ENCODE measurements around the gene SLC1A5.
"Not testable (repeated sequence)": the region's sequence is repeated elsewhere in the genome, so short reads cannot be mapped to it uniquely, and the experiment has no call there.

The SLC1A5 gene

DNA sequence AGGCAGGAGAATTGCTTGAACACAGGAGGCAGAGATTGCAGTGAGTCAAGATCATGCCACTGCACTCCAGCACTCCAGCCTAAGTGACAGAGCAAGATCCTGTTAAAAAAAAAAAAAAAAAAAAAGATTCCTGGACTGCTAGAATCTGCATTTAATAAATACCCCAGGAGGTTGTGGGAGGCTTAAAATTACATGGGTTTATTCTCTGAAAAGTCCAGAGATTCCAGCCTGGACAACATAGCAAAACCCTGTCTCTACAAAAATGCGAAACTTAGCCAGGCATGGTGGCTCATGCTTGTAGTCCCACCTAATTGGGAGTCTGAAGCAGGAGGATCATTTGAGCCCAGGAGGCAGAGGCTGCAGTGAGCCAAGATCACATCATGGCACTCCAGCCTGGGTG, 9.5 kb upstream of the SLC1A5 start:
- DNase-seq: no peak

DNA sequence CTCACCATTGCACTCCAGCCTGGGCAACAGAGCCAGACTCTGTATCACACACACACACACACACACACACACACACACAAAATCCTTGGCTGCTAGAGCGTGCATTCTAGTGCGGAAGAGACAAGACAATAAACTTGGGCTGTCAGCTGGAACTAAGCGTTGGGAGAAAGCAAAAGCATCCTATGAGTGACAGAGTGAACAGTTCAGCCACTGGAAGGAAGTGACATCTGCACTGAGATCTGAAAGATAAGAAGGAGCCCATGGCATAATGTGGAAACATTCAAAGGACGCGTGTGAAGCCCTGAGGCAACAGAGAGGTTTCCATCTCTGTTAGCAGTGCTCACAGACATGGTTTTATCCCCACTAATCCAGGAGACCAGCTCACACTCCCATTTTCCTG, 3.5 kb upstream of the SLC1A5 start:
- DNase-seq: no peak

DNA sequence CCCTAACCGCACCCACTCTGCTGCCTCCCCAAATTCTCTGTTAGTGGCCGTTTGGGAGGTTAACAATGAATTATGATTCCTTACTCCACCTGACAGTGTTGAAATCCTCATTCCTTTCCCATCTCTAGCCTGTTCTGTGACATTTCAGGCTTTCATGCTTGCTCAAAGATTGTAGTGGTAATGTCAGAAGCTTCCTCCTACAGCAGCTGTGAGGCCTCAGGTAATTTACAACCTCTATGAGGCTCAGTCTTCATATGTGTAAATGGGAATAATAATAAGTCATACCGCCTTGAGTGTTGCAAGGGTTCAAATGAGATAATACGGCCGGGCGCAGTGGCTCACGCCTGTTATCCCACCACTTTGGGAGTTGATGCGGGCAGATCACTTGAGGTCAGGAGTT, 977 bp upstream of the SLC1A5 start:
- DNase-seq: no peak

DNA sequence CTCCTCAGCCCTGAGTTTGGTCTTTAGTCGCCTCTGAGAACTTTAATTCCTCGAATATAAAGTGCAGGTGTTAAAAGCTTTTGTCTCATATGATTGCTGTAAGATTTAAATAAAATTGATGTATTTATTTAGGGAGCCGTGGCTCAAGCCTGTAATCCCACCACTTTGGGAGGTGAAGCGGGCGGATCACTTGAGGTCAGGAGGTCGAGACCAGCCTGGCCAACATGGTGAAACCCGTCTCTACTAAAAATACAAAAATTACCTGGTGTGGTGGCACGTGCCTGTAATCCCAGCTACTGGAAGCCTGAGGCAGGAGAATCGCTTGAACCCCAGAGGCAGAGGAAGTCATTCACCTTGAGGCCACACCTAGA, 559 bp upstream of the SLC1A5 start:
- no peak for DNase-seq

DNA sequence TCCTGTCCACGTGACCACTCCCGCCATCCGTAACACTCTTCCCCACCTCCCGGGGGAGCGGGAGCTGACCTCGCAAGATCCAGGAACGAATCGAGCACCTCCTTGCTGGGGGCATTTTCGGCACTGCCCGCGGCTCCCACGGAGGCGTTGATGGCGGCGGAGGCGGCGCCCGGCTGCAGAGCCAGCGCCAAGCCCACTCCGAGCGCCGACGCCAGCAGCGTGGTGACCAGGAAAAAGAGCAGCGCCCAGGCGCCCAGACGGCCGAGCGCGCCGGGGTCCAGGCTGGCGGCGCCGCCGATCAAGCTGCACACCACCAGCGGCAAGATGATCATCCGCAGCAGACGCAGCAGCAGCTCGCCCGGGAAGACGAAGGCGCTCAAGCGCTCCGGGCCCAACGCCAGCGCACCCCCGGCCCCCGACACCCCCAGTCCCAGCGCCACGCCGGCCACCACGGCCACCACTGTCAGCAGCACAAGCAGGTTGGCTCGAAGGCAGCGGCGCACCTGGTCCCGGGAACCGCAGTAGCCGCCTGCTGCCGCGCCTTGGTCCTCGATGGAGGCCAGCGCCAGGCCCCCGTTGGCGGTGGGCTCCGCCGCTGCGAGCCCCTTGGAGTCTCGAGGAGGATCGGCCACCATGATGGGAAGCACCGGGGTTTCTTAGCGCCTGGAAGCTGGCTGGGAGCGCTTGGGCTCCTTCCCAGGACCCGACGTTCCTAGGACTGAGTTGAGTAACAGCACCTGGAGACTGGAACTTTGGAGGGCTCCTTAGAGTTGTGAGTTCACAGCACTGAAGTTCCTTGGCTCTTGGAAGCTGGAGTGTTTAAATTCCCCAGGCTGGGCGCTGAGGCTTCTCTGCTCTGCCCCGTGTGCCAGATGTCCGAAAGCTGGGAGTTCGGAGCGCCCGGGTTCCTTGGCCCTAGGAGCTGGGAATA, 798 bp downstream of the SLC1A5 start:
- DNase-seq: peak; percentile 80

DNA sequence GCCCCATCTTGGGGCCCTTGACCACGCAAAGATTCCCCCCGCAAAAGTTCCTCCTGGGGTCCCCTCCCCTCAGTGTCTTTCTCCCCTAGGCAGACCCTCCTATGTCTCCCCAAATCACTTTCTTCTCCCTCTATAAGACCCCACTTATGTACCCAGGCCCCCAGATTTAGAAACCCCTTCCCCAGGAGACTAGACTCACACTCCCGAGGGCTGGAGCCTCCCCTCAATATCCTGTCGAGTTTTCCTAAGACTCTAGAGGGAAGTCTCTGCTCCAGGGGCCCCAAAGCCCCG, 1.4 kb downstream of the SLC1A5 start:
- no peak for DNase-seq

DNA sequence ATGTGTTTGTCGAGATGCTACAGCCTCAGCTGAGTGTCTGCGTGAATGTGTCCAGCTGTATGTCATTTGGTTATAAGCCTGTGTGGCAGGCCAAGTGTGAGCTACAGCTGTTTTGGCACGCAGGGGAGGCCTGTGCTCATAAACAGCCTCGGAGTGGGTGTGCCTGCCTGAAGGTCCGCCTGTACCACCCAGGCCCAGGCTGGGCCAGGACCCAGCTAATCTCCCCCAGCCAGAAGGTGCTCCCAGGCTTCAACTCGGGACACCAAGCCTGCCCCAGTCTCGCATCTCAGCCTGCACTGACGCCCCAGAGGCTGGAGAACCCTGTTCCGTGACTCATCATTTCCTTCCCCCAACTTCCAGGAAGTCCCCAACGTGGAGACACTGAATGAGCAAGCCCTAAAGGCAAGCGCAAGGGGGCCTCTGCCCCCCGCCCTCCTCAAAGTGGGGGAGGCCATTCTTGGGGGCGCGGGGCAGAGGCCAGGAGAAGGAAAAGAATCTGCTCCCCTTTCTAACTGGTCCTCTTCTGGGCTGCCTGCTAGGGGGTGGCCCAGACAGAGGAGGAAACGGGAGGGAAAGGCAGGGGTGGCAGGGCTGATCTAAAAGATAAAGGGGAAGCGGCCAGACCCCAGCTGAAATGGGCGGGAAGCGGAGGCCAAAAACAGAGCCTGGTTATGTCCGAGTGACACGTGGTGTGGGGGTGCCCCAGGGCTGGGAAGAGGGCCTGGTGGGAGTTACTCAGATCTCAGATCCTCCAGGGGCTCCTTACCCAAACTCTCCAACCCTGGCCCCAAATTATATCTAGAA, 2.0 kb downstream of the SLC1A5 start:
- peak; percentile 92 for DNase-seq

DNA sequence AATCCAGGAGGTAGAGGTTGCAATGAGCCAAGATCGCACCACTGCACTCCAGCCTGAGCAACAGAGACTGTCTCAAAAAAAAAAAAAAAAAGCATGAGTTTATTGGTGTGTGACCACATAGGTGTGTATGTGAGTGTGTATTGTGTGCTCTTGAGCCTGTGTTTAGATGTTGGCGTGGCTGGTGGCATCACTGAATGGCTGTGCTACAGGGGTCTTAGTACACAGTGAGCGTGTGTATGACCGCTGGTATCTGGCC, 2.5 kb downstream of the SLC1A5 start:
- DNase-seq: no peak

DNA sequence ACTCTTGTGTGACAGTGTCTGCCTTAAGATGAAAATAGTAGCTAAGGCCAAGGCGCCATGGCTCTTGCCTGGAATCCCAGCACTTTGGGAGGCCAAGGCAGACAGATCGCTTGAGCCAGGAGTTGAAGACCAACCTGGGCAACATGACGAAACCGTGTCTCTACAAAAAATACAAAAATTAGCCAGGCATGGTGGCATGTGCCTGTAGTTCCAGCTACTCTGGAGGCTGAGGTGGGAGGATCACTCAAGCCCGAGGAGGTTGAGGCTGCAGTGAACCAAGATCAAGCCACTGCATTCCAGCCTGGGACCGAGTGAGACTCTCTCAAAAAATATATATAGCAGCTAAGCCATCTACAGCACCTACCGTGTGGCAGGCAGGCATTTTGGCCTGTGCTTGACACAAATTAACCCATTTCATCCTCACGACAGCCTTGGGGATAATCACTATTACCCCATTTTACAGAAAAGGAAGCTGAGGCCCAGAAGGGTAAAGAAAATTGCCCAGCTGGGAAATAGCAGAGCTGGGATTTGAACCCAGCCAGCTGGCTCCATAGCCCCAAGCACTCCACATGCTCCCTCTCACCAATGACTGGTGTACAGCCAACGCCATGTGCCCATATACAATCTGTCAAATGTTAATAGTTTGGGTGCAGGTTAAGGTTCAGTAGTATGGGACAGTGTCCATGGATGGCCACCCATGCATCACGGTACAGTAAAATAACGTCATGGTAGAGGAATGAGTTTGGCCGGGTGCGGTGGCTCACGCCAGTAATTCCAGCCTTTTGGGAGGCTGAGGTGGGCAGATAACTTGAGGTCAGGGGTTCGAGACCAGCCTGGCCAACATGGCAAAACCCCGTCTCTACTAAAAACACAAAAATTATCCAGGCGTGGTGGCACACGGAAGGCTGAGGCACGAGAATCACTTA, 3.1 kb downstream of the SLC1A5 start:
- DNase-seq: no peak

DNA sequence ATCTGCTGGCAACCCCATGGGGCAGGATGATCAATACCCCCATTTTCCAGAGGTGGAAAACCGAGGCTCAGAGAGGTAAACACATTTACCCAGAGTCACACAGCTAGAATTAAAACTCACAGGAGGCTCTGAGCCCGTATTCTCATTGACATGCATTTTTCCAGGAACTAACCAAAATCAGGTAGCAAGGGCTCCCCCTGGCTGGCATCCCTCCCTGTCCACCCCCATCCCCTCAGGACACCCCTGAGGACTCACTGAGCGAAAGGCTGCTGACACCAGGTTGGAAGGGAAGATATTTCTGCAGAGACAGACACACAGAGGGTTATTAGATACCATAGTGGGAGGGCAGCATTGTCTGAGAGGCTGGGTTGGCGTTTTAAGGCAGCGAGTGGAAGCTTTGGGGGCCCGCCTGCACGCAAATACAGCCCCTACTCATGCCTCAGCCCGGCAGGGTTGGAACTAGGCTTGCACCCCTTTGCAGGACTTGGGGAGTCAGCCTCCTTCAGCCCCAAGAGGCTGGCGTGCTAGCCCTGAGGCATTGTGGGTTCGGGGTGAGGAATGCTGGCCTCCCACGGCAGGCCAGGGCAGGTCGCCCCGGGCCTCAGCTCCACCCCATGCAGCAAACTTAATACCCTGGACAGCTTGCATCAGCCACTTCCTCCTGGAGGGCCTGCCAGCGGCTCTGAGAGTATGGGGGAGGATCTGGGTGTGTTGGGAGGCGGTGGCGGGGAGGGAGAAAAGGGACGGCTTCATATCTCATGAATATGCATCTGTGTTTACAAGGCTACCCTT, 3.9 kb downstream of the SLC1A5 start:
- peak; percentile 86 for DNase-seq

DNA sequence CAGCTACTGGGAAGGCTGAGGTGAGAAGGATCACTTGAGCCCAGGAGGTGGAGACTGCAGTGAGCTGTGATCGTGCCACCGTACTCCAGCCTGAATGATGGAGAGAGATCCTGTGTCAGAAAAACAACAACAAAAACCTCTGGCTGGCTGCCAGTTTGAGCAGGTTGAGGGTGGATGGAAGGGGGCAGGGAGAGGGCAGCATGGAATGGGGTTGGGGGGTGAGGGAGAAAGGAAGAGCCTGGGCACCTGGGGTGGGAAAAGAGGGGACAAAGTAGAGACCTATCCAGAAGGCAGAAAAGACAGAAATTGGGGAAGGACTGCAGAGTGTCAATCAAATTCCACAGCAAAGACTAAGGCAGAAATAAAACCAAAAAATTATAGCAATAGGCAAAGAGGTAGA, 4.7 kb downstream of the SLC1A5 start:
- no peak for DNase-seq

DNA sequence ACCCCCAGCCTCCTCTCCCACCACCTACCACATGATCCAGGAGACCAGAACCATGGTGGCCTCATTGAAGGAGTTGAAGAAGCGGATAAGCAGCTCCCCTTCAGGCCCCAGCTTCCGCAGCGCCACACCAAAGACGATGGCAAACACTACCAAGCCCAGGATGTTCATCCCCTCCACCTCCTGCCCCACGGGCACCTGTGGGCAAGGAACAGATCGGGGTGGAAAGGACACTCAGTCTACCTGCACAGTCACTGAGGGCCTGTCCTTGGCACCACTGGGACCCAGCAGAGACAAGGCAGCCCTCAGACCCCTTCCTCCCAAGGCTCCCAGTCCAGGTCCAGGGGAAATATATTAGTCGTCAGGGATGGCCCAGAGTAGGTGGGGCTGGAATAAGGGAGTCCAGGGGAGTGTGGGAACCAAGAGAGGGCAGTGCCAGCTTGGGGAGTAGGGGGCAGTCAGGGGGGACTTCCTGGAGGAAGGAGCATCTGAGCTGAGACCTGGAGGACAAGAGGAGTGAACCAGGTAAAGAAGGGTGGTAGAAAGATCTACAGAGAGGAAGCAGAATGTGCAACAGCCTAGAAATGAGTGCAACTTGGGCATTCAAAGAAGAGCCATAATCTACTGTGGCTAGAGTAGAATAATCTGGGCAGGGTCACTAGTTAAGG, 5.9 kb downstream of the SLC1A5 start:
- DNase-seq: no peak

DNA sequence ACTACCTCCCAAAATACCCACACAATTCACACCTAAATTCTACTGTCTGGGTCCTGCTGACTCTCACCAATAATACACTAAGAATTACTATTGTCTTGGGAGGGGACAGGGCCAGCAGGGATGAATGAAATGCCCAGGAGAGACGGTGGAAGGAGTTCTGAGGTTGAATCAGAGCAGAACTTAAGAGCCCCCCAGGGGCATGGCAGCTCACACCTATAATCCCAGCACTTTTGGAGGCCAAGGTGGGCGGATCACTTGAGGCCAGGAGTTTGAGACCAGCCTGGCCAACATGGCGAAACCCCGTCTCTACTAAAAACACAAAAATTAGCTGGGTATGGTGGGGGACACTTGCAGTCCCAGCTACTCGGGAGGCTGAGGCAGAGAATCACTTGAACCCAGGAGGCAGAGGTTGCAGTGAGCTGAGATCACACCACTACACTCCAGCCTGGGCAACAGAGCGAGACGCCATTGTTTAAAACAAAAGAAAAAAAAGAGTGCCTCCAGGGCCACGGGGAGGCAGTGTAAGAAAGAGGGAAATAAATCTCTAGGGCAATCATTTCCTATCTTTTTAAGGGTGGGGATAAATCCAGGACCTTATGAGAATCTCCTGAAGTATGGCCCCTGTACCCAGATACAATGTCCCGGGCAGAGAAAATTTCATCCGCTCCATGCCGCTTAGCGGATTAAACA, 10.3 kb downstream of the SLC1A5 start:
- not testable (repeated sequence) for DNase-seq

DNA sequence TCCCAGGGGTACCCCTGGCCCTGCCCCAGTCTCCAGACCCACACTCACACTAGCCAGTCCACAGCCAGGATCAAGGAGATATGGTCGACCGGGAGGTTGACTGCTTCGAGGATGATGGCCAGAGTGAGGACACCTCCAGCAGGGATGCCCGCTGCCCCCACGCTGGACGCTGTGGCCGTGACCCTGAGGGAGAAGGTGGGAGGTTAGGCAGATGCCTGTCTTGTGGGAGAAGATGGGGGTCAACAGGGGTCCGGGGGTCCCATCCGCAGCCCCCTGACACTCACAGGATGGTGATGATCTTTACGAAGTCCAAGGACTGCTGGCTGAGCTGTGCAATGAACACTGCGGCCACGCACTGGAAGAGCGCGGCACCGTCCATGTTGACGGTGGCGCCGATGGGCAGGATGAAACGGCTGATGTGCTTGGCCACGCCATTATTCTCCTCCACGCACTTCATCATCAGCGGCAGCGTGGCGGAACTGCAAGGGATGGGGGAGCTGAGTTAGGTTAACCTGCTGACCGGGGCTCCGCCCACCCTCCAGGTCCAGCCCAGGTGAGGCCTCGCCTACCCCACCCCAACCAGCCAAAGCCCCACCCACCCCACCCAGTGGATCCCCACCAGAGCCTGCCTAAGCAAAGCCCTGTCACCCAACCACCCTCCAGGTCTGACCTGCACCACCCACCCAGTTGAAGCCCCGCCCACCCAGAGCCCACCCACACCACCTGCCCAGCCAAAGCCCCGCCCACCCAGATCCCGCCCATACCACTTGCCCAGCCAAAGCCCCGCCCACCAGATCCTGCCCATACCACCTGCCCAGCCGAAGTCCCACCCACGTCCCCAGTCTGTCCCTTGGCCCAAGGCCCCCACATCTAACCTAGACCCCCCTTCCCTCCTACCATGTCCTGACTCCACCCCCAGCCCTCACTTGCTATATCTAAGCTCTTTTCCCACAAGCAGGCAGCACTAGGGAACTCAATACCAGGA, 11.2 kb downstream of the SLC1A5 start:
- no peak for DNase-seq

DNA sequence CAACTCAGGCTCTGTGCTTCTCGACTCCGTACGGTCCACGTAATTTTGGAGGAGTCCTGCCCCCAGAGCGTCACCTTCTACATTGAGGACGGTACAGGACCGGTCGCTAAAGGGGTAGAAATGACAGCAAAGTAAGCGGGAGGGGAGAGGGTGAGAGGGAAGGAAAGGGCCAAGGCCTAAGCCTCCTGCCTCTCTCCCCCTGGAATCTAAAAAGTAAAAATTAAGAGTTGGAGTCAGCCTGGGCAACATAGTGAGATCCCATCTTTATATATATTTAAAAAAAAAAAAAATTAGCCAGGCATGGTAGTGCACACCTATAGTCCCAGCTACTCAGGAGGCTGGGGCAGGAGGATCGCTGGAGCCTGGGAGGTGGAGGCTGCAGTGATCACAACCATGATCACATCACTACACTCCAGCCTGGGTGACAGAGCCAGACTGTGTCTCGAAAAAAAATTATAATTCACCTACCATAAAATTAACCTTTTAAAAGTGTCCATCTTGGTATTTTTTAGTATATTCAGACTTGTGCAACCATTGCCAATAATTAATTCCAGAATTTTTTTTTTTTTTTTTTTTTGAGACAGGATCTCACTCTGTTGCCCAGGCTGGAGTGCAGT, 12.6 kb downstream of the SLC1A5 start:
- no peak for DNase-seq

DNA sequence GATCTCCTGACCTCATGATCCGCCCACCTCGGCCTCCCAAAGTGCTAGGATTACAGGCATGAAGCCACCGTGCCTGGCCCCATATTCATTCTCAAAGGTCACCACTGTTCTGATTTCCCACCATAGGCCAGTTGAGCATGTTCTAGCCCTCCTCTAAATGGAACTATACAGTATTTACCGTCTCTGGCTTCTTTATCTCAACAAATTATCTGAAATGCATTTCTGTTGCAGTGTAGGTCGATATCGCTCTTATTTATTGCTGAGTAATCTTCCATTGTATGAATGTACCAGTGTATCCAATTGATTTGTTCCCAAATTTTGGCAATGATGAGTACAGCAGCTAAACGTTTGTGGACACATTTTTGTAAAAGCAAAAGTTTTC, 15.4 kb downstream of the SLC1A5 start:
- no peak for DNase-seq

DNA sequence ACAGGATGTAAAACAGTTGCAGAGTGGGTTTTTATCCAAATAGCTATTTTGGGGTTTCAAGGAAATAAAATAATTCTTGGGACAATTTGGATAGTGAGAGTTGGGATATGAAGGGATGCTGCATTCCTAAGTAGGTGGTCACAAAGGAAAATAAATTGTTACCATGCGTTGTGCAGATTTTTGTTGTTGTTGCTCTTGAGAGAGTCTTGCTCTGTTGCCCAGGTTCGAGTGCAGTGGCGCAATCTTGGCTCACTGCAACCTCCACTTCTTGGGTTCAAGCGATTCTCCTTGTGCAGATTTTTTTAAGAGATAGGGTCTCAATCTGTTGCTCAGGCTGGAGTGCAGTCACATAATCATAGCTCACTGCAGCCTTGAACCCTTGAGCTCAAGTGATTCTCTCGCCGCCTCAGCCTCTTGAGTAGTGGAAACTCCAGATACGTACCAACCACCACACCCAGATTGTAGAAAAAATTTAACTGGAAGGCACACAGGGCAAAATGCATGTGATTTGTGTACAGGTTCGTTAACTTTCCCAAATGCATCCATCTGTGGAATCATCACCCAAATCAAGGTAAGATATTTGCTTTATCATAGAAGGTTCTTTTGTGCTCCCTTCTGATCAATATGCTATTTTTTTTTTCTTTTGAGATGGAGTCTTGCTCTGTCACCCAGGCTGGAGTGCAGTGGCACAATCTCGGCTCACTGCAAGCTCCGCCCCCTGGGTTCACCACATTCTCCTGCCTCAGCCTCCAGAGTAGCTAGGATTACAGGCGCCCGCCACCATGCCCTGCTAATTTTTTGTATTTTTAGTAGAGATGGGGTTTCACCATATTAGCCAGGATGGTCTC, 16.0 kb downstream of the SLC1A5 start:
- DNase-seq: no peak

DNA sequence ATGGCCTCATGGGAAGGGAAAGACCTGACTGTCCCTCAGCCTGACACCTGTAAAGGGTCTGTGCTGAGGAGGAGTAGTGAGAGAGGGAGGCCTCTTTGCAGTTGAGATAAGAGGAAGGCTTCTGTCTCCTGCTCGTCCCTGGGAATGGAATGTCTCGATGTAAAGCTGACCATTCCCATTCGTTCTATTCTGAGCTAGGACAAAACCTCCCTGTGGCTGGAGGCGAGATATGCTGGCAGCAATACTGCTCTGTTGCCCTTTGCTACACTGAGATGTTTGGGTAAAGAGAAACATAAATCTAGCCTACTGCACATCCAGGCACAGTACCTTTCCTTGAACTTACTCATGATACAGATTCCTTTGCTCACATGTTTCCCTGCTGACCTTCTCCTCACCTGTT, 19.6 kb downstream of the SLC1A5 start:
- not testable (repeated sequence) for DNase-seq

All from activated CD8-positive, alpha-beta memory T cell treated with anti-CD3 and anti-CD28 coated beads for 24 hours (primary cell).